ENCODE results near the gene PHYHD1.

Gene PHYHD1

DNA sequence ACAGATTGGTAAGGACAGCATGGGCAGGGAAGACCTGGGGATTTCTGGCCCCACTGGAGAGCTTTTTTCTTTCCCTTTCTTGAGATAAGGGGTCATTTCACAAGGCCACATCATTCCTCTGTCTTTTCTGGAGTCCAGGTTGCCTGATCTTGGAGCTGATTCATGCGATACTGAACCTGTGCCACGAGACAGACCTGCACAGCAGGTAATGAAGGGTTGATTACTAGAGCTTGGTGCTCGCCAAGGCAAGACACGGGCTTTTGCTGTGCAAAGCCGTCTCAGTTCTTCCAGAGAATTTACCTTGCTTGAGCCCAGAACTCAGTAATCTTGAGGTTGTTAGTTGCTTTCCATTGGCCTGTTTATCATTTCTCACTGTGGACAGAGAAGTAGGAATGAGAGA is 65.9 kb downstream of the PHYHD1 start:
- no peak for DNase-seq

DNA sequence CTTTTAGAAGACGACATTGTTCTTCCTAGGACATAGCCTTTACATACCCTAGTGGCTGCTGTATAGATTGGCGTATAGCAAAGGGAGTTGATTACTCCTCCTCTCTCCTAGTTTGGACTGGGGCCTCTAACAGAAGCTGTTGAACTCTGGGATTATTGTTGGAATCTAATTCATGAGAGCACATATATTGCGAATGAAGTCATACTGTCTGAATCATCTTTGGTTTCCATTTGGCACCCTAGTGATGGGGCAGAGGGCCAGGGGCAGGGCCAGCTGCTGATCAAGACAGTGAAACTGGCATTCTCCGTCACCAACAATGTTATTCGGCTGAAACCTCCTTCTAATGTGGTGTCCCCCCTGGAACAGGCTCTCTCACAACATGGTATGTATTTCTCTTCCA is 67.0 kb downstream of the PHYHD1 start:
- no peak for DNase-seq
